ENCODE data around the gene BCL2.

Gene BCL2

GRCh38 chr18:63082366-63083019 is 237.1 kb downstream of the BCL2 start:
- H3K27ac Mint-ChIP-seq = no peak overlapping the region
- peaks cover 6% of the 10 kb centered on the region for H3K4me1 Mint-ChIP-seq
- DNase-seq (ENCODE audit: low spot score in 2 of 2) (no peak), ATAC-seq (ENCODE audit: low read depth) (no peak)
- peaks cover 4% of the 10 kb centered on the region for H3K36me3 Mint-ChIP-seq
- peaks cover 11% of the 10 kb centered on the region for H3K27me3 Mint-ChIP-seq
- H3K4me3 Mint-ChIP-seq = no peak overlapping the region
- peaks cover 4% of the 10 kb centered on the region for H3K9me3 Mint-ChIP-seq

GRCh38 chr18:63079114-63079513 is 240.5 kb downstream of the BCL2 start:
- peaks cover 15% of the 10 kb centered on the region for H3K4me1 Mint-ChIP-seq
- H3K27ac Mint-ChIP-seq = no peak overlapping the region
- H3K4me3 Mint-ChIP-seq = no peak overlapping the region
- peaks cover 4% of the 10 kb centered on the region for H3K9me3 Mint-ChIP-seq
- peaks cover 17% of the 10 kb centered on the region for H3K27me3 Mint-ChIP-seq
- DNase-seq (ENCODE audit: low spot score in 2 of 2) (no peak), ATAC-seq (ENCODE audit: low read depth) (peak; percentile 83)
- H3K36me3 Mint-ChIP-seq = peaks cover 4% of the 10 kb centered on the region

GRCh38 chr18:63078471-63078870 is 241.1 kb downstream of the BCL2 start:
- H3K4me1 Mint-ChIP-seq = peaks cover 15% of the 10 kb centered on the region
- peaks cover 4% of the 10 kb centered on the region for H3K9me3 Mint-ChIP-seq
- peaks cover 4% of the 10 kb centered on the region for H3K36me3 Mint-ChIP-seq
- H3K27me3 Mint-ChIP-seq = peaks cover 15% of the 10 kb centered on the region
- ATAC-seq (ENCODE audit: low read depth) (peak; percentile 59), DNase-seq (ENCODE audit: low spot score in 2 of 2) (no peak)
- no peak overlapping the region for H3K4me3 Mint-ChIP-seq
- H3K27ac Mint-ChIP-seq = no peak overlapping the region

GRCh38 chr18:63074981-63075404 is 244.6 kb downstream of the BCL2 start:
- DNase-seq (ENCODE audit: low spot score in 2 of 2) (peak in 1 of 2 donors; percentile 34), ATAC-seq (ENCODE audit: low read depth) (peak; percentile 49)
- Mint-ChIP-seq H3K27ac (no peak overlapping the region), H3K9me3 (peaks cover 3% of the 10 kb centered on the region), H3K36me3 (peaks cover 3% of the 10 kb centered on the region), H3K4me3 (peak overlapping the region; percentile 80), H3K27me3 (peaks cover 14% of the 10 kb centered on the region), H3K4me1 (peaks cover 15% of the 10 kb centered on the region)

GRCh38 chr18:63073481-63073880 is 246.1 kb downstream of the BCL2 start:
- H3K36me3 Mint-ChIP-seq = no peaks in the 10 kb centered on the region
- no peak overlapping the region for H3K4me3 Mint-ChIP-seq
- ATAC-seq (ENCODE audit: low read depth) (peak; percentile 64), DNase-seq (ENCODE audit: low spot score in 2 of 2) (no peak)
- H3K27ac Mint-ChIP-seq = no peak overlapping the region
- H3K9me3 Mint-ChIP-seq = peaks cover 2% of the 10 kb centered on the region
- peaks cover 13% of the 10 kb centered on the region for H3K4me1 Mint-ChIP-seq
- peaks cover 10% of the 10 kb centered on the region for H3K27me3 Mint-ChIP-seq
